Activated T-cell treated with anti-CD3 and anti-CD28 coated beads for 24 hours (primary cell): ENCODE data around the gene G6PC1.
A peak's percentile ranks its signal among the peaks of the same experiment; 100 is the strongest.
"Not testable (repeated sequence)": the region's sequence is repeated elsewhere in the genome, so short reads cannot be mapped to it uniquely, and the experiment has no call there.

Source experiments
- DNase-seq: peaks from one replicate; pipeline ENCODE4 v3.0.0-alpha.2; 2020; ENCODE audit warnings: low read depth

G6PC1 gene

GRCh38 chr17:42901535-42902229, 1.1 kb downstream of the G6PC1 start:
- no peak for DNase-seq

- no peak for DNase-seq
These were observed 3.5 kb downstream of the G6PC1 start for GRCh38 chr17:42904110-42904469.

GRCh38 chr17:42906772-42907446, 6.3 kb downstream of the G6PC1 start:
- DNase-seq = no peak

- DNase-seq = no peak
These were observed 8.5 kb downstream of the G6PC1 start for GRCh38 chr17:42908872-42909700.

GRCh38 chr17:42913522-42913921, 12.9 kb downstream of the G6PC1 start:
- no peak for DNase-seq

- no peak for DNase-seq
These were observed 13.5 kb downstream of the G6PC1 start for GRCh38 chr17:42913981-42914617.

GRCh38 chr17:42915288-42915687, 14.7 kb downstream of the G6PC1 start:
- not testable (repeated sequence) for DNase-seq

- DNase-seq = not testable (repeated sequence)
These were observed 16.0 kb downstream of the G6PC1 start for GRCh38 chr17:42916388-42917235.

GRCh38 chr17:42917236-42917603, 16.6 kb downstream of the G6PC1 start:
- DNase-seq = no peak

- no peak for DNase-seq
These were observed 18.4 kb downstream of the G6PC1 start for GRCh38 chr17:42918902-42919521.

- DNase-seq = not testable (repeated sequence)
These were observed 19.0 kb downstream of the G6PC1 start for GRCh38 chr17:42919522-42920077.

- DNase-seq = no peak
These were observed 19.7 kb downstream of the G6PC1 start for GRCh38 chr17:42920106-42920900.

- no peak for DNase-seq
These were observed 20.3 kb downstream of the G6PC1 start for GRCh38 chr17:42920922-42921321.

GRCh38 chr17:42922294-42922693, 21.7 kb downstream of the G6PC1 start:
- no peak for DNase-seq

GRCh38 chr17:42923472-42923871, 22.9 kb downstream of the G6PC1 start:
- not testable (repeated sequence) for DNase-seq

GRCh38 chr17:42924891-42925290, 24.3 kb downstream of the G6PC1 start:
- no peak for DNase-seq

GRCh38 chr17:42928714-42929496, 28.3 kb downstream of the G6PC1 start:
- DNase-seq = peak; percentile 7

- DNase-seq = no peak
These were observed 28.9 kb downstream of the G6PC1 start for GRCh38 chr17:42929497-42929844.
